LHCN-M2 (cell line): Measurements from ENCODE around the gene NOVA2. TPM values are rescaled to one million over a fixed set of nuclear protein-coding genes. Genes with fewer than 3 reads are reported as not detected.

Experiments used
- DNase-seq: peaks from one replicate; pipeline ENCODE4 v3.0.0-alpha.2; 2012; ENCODE audit warnings: low read depth
- total RNA-seq: library from RNA; depleted of rRNA; stranded (reverse); fragments of >200 nt; gene quantifications from 2 replicates; pipeline ENCODE4 v1.2.3, GENCODE V29; 2014

The NOVA2 gene
- total RNA-seq, 1 experiment from 2014 or later: not detected

- DNase-seq: no peak
Measured at GRCh38 chr19:45924891-45925447, 48.7 kb downstream of the NOVA2 start.

- no peak for DNase-seq
Measured at GRCh38 chr19:45922281-45922680, 51.4 kb downstream of the NOVA2 start.

GRCh38 chr19:45920458-45920857 lies 53.2 kb downstream of the NOVA2 start:
- DNase-seq: no peak

- DNase-seq: no peak
Measured at GRCh38 chr19:45919678-45920077, 54.0 kb downstream of the NOVA2 start.

GRCh38 chr19:45918721-45919120 lies 54.9 kb downstream of the NOVA2 start:
- DNase-seq: no peak

- no peak for DNase-seq
Measured at GRCh38 chr19:45917421-45918091, 56.1 kb downstream of the NOVA2 start.

GRCh38 chr19:45913874-45914830 lies 59.5 kb downstream of the NOVA2 start, which contains the start of gene NANOS2:
Gene NANOS2, minus strand, starts transcription at chr19:45914778. Its CDS starts 85 bp downstream, at chr19:45914693.
- DNase-seq: no peak

GRCh38 chr19:45911291-45911690 lies 62.4 kb downstream of the NOVA2 start:
- DNase-seq: no peak

GRCh38 chr19:45908956-45909355 lies 64.7 kb downstream of the NOVA2 start:
- DNase-seq: peak; percentile 43

GRCh38 chr19:45906221-45906620 lies 67.4 kb downstream of the NOVA2 start:
- DNase-seq: peak; percentile 35

- DNase-seq: no peak
Measured at GRCh38 chr19:45905011-45905410, 68.7 kb downstream of the NOVA2 start.

- DNase-seq: peak; percentile 95
Measured at GRCh38 chr19:45902651-45903625, 70.7 kb downstream of the NOVA2 start.

GRCh38 chr19:45901912-45902650 lies 71.6 kb downstream of the NOVA2 start, which contains the start of gene MYPOP:
Gene MYPOP, minus strand, starts transcription at chr19:45902613. Its CDS starts 840 bp downstream, at chr19:45901773.
- DNase-seq: no peak

GRCh38 chr19:45901432-45901911 lies 72.2 kb downstream of the NOVA2 start:
- no peak for DNase-seq

GRCh38 chr19:45900738-45901431 lies 72.8 kb downstream of the NOVA2 start:
- DNase-seq: no peak

GRCh38 chr19:45899919-45900589 lies 73.6 kb downstream of the NOVA2 start:
- DNase-seq: no peak

- no peak for DNase-seq
Measured at GRCh38 chr19:45899253-45899652, 74.4 kb downstream of the NOVA2 start.

GRCh38 chr19:45897261-45897812 lies 76.3 kb downstream of the NOVA2 start:
- no peak for DNase-seq
